Stimulated activated CD8-positive, alpha-beta memory T cell treated with anti-CD3 and anti-CD28 coated beads, Interleukin-12 subunit alpha, Interleukin-12 subunit beta, amount 100 ng/mL, for 1 hour (primary cell): ENCODE data around the gene LSMEM2.
"Not testable (repeated sequence)": the region's sequence is repeated elsewhere in the genome, so short reads cannot be mapped to it uniquely, and the experiment has no call there.

Experiments
- DNase-seq: peaks from one replicate; pipeline ENCODE4 v3.0.0-alpha.2; 2020; ENCODE audit warnings: low read depth

LSMEM2 gene

GRCh38 chr3:50278880-50279224 lies at the start of gene LSMEM2:
LSMEM2 (plus strand) TSS chr3:50279087; CDS start chr3:50279114, 27 bp downstream.
- DNase-seq: no peak

GRCh38 chr3:50229490-50229889 lies 49.4 kb upstream of the LSMEM2 start:
- DNase-seq: no peak

- no peak for DNase-seq
Measured at GRCh38 chr3:50230104-50230793, 48.6 kb upstream of the LSMEM2 start.

GRCh38 chr3:50230794-50231125 lies 48.1 kb upstream of the LSMEM2 start:
- no peak for DNase-seq

GRCh38 chr3:50231581-50231980 lies 47.3 kb upstream of the LSMEM2 start:
- no peak for DNase-seq

GRCh38 chr3:50232303-50232702 lies 46.6 kb upstream of the LSMEM2 start:
- no peak for DNase-seq

GRCh38 chr3:50233176-50233575 lies 45.7 kb upstream of the LSMEM2 start:
- DNase-seq: no peak

GRCh38 chr3:50235716-50236483 lies 43.0 kb upstream of the LSMEM2 start, which contains the start of gene GNAI2:
GNAI2 (plus strand) TSS chr3:50236204; CDS start chr3:50236336, 132 bp downstream.
- peak; percentile 97 for DNase-seq

GRCh38 chr3:50236484-50237132 lies 42.3 kb upstream of the LSMEM2 start:
- no peak for DNase-seq

GRCh38 chr3:50237133-50237651 lies 41.7 kb upstream of the LSMEM2 start:
- DNase-seq: no peak

- peak; percentile 77 for DNase-seq
Measured at GRCh38 chr3:50237754-50238548, 40.9 kb upstream of the LSMEM2 start.

- no peak for DNase-seq
Measured at GRCh38 chr3:50238549-50239026, 40.3 kb upstream of the LSMEM2 start.

GRCh38 chr3:50239649-50240048 lies 39.2 kb upstream of the LSMEM2 start:
- DNase-seq: no peak

GRCh38 chr3:50241163-50241562 lies 37.7 kb upstream of the LSMEM2 start:
- DNase-seq: no peak

GRCh38 chr3:50241713-50242380 lies 37.0 kb upstream of the LSMEM2 start:
- no peak for DNase-seq

- DNase-seq: no peak
Measured at GRCh38 chr3:50242381-50242770, 36.5 kb upstream of the LSMEM2 start.

- DNase-seq: no peak
Measured at GRCh38 chr3:50242851-50243542, 35.9 kb upstream of the LSMEM2 start.

- no peak for DNase-seq
Measured at GRCh38 chr3:50243543-50243895, 35.4 kb upstream of the LSMEM2 start.

GRCh38 chr3:50244813-50245212 lies 34.1 kb upstream of the LSMEM2 start:
- DNase-seq: not testable (repeated sequence)

GRCh38 chr3:50245251-50245745 lies 33.6 kb upstream of the LSMEM2 start:
- DNase-seq: no peak
